OCI-LY7 (cell line): ENCODE measurements around the gene PGAP3. TPM values are rescaled to one million over a fixed set of nuclear protein-coding genes. Genes with fewer than 3 reads are reported as not detected.

Source experiments
- BruUV-seq: library from RNA; stranded (reverse); fragments of 400-500 nt; replicated peaks from 2 replicates; lab custom pipeline; 2021; lab: Mats Ljungman, UMichigan
- CTCF ChIA-PET: fragments of 300-600 bp; sonication (Branson Sonifier 250); formaldehyde crosslinking; loops from one replicate; lab custom pipeline; 2022; ENCODE audit warnings: antibody characterized with exemption; ENCODE audit not compliant: unreplicated experiment; lab: Charles Lee
- POLR2A ChIA-PET: fragments of 300-600 bp; sonication (Branson Sonifier 250); formaldehyde crosslinking; loops from one replicate; lab custom pipeline; 2022; ENCODE audit warnings: antibody characterized with exemption; lab: Charles Lee
- DNase-seq: peaks from one replicate; pipeline ENCODE4 v3.0.0-alpha.2; 2015; ENCODE audit warnings: low spot score
- H2AFZ ChIP-seq: fragments of 200-600 bp; sonication (generic), shearing (Covaris generic); 2 replicates; pipeline ENCODE4 v1.6.1; 2014; ENCODE audit warnings: mild to moderate bottlenecking, antibody characterized with exemption, low read length, moderate library complexity
- H3K27ac ChIP-seq: fragments of 200-600 bp; sonication (generic); 2 replicates; pipeline ENCODE4 v1.5.1; 2014; ENCODE audit warnings: mixed run types, low read depth, mild to moderate bottlenecking, moderate library complexity, low read length, inconsistent platforms; ENCODE audit not compliant: poor library complexity, severe bottlenecking
- H3K36me3 ChIP-seq: fragments of 200-600 bp; sonication (generic); 2 replicates; pipeline ENCODE4 v1.6.1; 2014; ENCODE audit warnings: mild to moderate bottlenecking, antibody characterized with exemption, low read length, moderate library complexity, mixed read lengths; ENCODE audit not compliant: insufficient read depth
- H3K4me1 ChIP-seq: fragments of 200-600 bp; sonication (generic); 2 replicates; pipeline ENCODE4 v1.5.1; 2014; ENCODE audit warnings: mild to moderate bottlenecking, low read length; ENCODE audit not compliant: insufficient read depth, poor library complexity, severe bottlenecking
- H3K4me2 ChIP-seq: fragments of 200-600 bp; sonication (generic); 2 replicates; pipeline ENCODE4 v1.6.1; 2014; ENCODE audit warnings: mild to moderate bottlenecking, low read length
- H3K4me3 ChIP-seq: fragments of 200-600 bp; sonication (generic); 2 replicates; pipeline ENCODE4 v1.5.1; 2014; ENCODE audit warnings: mild to moderate bottlenecking, low read depth, low read length; ENCODE audit not compliant: poor library complexity, severe bottlenecking
- H3K79me2 ChIP-seq: fragments of 200-600 bp; sonication (generic); 2 replicates; pipeline ENCODE4 v1.6.1; 2016; ENCODE audit warnings: low read depth, mild to moderate bottlenecking, low read length, moderate library complexity, mixed read lengths; ENCODE audit not compliant: insufficient read depth
- H3K9me2 ChIP-seq: fragments of 200-600 bp; sonication (generic); 2 replicates; pipeline ENCODE4 v1.6.1; 2016; ENCODE audit warnings: mild to moderate bottlenecking, low read length, mixed read lengths; ENCODE audit not compliant: insufficient read depth
- H3K9me3 ChIP-seq: fragments of 200-600 bp; sonication (generic); 2 replicates; pipeline ENCODE4 v1.6.1; 2014; ENCODE audit warnings: mild to moderate bottlenecking, mixed run types, low read length, mixed read lengths
- H4K20me1 ChIP-seq: fragments of 200-600 bp; sonication (generic); 2 replicates; pipeline ENCODE4 v1.6.1; 2014; ENCODE audit warnings: mild to moderate bottlenecking, antibody characterized with exemption, low read length, moderate library complexity, mixed read lengths; ENCODE audit not compliant: insufficient read depth
- CTCF ChIP-seq: fragments of 200-600 bp; sonication (generic); conservative IDR thresholded peaks from 2 replicates; pipeline ENCODE4 v1.5.1; 2014; ENCODE audit warnings: mild to moderate bottlenecking, antibody characterized with exemption, low read length, moderate library complexity, mixed read lengths
- EZH2phosphoT487 ChIP-seq: fragments of 200-600 bp; sonication (generic); IDR thresholded peaks from 2 replicates; pipeline ENCODE4 v1.6.1; 2018; ENCODE audit warnings: low read depth, borderline replicate concordance, mild to moderate bottlenecking, mixed run types, antibody characterized with exemption, low read length, moderate library complexity, mixed read lengths
- intact Hi-C: fragments of 100-400 bp; cut with micrococcal nuclease; formaldehyde crosslinking; loops from one replicate; pipeline ENCODE4 v1.10.0; 2022; ENCODE audit not compliant: unreplicated experiment
- total RNA-seq, 2 experiments: library from RNA; depleted of rRNA in 1 of 2; stranded (reverse); fragments of >200 nt in 1 of 2; shearing (Covaris generic) in 1 of 2; gene quantifications; 2 replicates each; pipeline ENCODE4 v1.2.3, GENCODE V29; 2014 to 2022

PGAP3 gene
- total RNA-seq, 2 experiments from 2014 or later: 8.7 to 9.2 TPM

- Histone ChIP-seq H3K9me3 (no peaks in the 10 kb centered on the region), H3K4me2 (no peak overlapping the region), H3K27ac (peak overlapping the region; percentile 13), H2AFZ (no peak overlapping the region; the same call in 1 of the 2 replicates), H3K9me2 (no peaks in the 10 kb centered on the region), H3K36me3 (no peaks in the 10 kb centered on the region), H4K20me1 (no peaks in the 10 kb centered on the region), H3K4me1 (peaks cover 35% of the 10 kb centered on the region), H3K79me2 (no peaks in the 10 kb centered on the region), H3K4me3 (no peak overlapping the region)
- DNase-seq: peak; percentile 58
- ChIA-PET CTCF (interaction anchor here (1.0 kb wide), 1 partner anchor 118 kb away, joined by 3 read pairs; no protein-coding TSS in a partner anchor), POLR2A (interaction anchor here (0.5 to 1.1 kb wide), 2 partner anchors 13 to 101 kb away, joined by 3 read pairs; partner anchors contain the start of gene PGAP3)
- TF ChIP-seq EZH2phosphoT487: no peak
- no peak for TF ChIP-seq CTCF
- intact Hi-C loops: no loop called here
- BruUV-seq: no TSS peak
Measured at GRCh38 chr17:39674702-39675389, 13.0 kb downstream of the PGAP3 start.

- H3K9me3 ChIP-seq: no peaks in the 10 kb centered on the region
- no peaks in the 10 kb centered on the region for H4K20me1 ChIP-seq
- H3K9me2 ChIP-seq: no peaks in the 10 kb centered on the region
- no peak overlapping the region for H3K4me3 ChIP-seq
- no peaks in the 10 kb centered on the region for H3K79me2 ChIP-seq
- TF ChIP-seq EZH2phosphoT487 (no peak), CTCF (no peak)
- intact Hi-C loops: no loop called here
- no peak overlapping the region for H2AFZ ChIP-seq
- no peak for DNase-seq
- ChIA-PET CTCF (no interaction called here), POLR2A (interaction anchor here (0.5 kb wide), 1 partner anchor 102 kb away, joined by 3 read pairs; no protein-coding TSS in a partner anchor)
- H3K4me2 ChIP-seq: no peak overlapping the region
- no peaks in the 10 kb centered on the region for H3K36me3 ChIP-seq
- H3K27ac ChIP-seq: no peak overlapping the region
- peaks cover 28% of the 10 kb centered on the region for H3K4me1 ChIP-seq
- BruUV-seq: no TSS peak
Measured at GRCh38 chr17:39674179-39674578, 13.7 kb downstream of the PGAP3 start.
